Measurements from ENCODE around the gene CPLX4. TPM values are rescaled to one million over a fixed set of nuclear protein-coding genes. Genes with fewer than 3 reads are reported as not detected.

CPLX4 gene
- polyA plus RNA-seq, 1 experiment: not detected

GRCh38 chr18:59278793-59279192, 39.7 kb downstream of the CPLX4 start:
- DNase-seq (ENCODE audit: low read depth, low spot score): no peak
- TF ChIP-seq CTCF (IDR thresholded peaks at IDR 0.05; ENCODE audit: low read depth, low read length): no peak
- H3K4me3 ChIP-seq (ENCODE audit: low read depth, low read length): no peak overlapping the region
- H3K9me3 ChIP-seq (ENCODE audit: control insufficient read depth, insufficient read depth, low read length): peaks cover 6% of the 10 kb centered on the region; the same call in 1 of the 2 replicates
- peaks cover 80% of the 10 kb centered on the region for H3K27me3 ChIP-seq (ENCODE audit: control insufficient read depth, insufficient read depth, low read length)
- CTCF ChIA-PET: no interaction called here
- H3K27ac ChIP-seq (ENCODE audit: low read depth, low read length): no peak overlapping the region
- POLR2A ChIA-PET: no interaction called here

- DNase-seq (ENCODE audit: low read depth, low spot score): no peak
- peaks cover 16% of the 10 kb centered on the region; the same call in 1 of the 2 replicates for H3K9me3 ChIP-seq (ENCODE audit: control insufficient read depth, insufficient read depth, low read length)
- CTCF ChIA-PET: interaction anchor here (0.5 to 0.6 kb wide), 2 partner anchors 50 to 385 kb away, joined by 3 read pairs; no protein-coding TSS in a partner anchor
- TF ChIP-seq CTCF (IDR thresholded peaks at IDR 0.05; ENCODE audit: low read depth, low read length): no peak
- H3K27ac ChIP-seq (ENCODE audit: low read depth, low read length): no peak overlapping the region
- POLR2A ChIA-PET: no interaction called here
- peaks cover 89% of the 10 kb centered on the region for H3K27me3 ChIP-seq (ENCODE audit: control insufficient read depth, insufficient read depth, low read length)
- no peak overlapping the region for H3K4me3 ChIP-seq (ENCODE audit: low read depth, low read length)
Observed at GRCh38 chr18:59276047-59276446, 42.4 kb downstream of the CPLX4 start.

- TF ChIP-seq CTCF (IDR thresholded peaks at IDR 0.05; ENCODE audit: low read depth, low read length): no peak
- no peak overlapping the region for H3K27ac ChIP-seq (ENCODE audit: low read depth, low read length)
- ChIA-PET CTCF (interaction anchor here (0.5 to 1.4 kb wide), 5 partner anchors 26 to 386 kb away, joined by 3 to 5 read pairs (median 3); no protein-coding TSS in a partner anchor), POLR2A (no interaction called here)
- H3K27me3 ChIP-seq (ENCODE audit: control insufficient read depth, insufficient read depth, low read length): peaks cover 93% of the 10 kb centered on the region
- DNase-seq (ENCODE audit: low read depth, low spot score): no peak
- H3K9me3 ChIP-seq (ENCODE audit: control insufficient read depth, insufficient read depth, low read length): peaks cover 16% of the 10 kb centered on the region; the same call in 1 of the 2 replicates
- H3K4me3 ChIP-seq (ENCODE audit: low read depth, low read length): no peak overlapping the region
Observed at GRCh38 chr18:59275406-59275949, 43.0 kb downstream of the CPLX4 start.

- peaks cover 95% of the 10 kb centered on the region for H3K27me3 ChIP-seq (ENCODE audit: control insufficient read depth, insufficient read depth, low read length)
- ChIA-PET CTCF (interaction anchor here (1.0 to 1.4 kb wide), 2 partner anchors 25 to 34 kb away, joined by 3 to 5 read pairs; no protein-coding TSS in a partner anchor), POLR2A (no interaction called here)
- peaks cover 16% of the 10 kb centered on the region; the same call in 1 of the 2 replicates for H3K9me3 ChIP-seq (ENCODE audit: control insufficient read depth, insufficient read depth, low read length)
- H3K27ac ChIP-seq (ENCODE audit: low read depth, low read length): no peak overlapping the region
- DNase-seq (ENCODE audit: low read depth, low spot score): no peak
- TF ChIP-seq CTCF (IDR thresholded peaks at IDR 0.05; ENCODE audit: low read depth, low read length): no peak
- no peak overlapping the region for H3K4me3 ChIP-seq (ENCODE audit: low read depth, low read length)
Observed at GRCh38 chr18:59274533-59274928, 43.9 kb downstream of the CPLX4 start.

- CTCF ChIA-PET: interaction anchor here (0.6 kb wide), 1 partner anchor 18 kb away, joined by 3 read pairs; no protein-coding TSS in a partner anchor
- Histone ChIP-seq H3K4me3 (ENCODE audit: low read depth, low read length) (no peak overlapping the region), H3K27me3 (ENCODE audit: control insufficient read depth, insufficient read depth, low read length) (peaks cover 93% of the 10 kb centered on the region), H3K9me3 (ENCODE audit: control insufficient read depth, insufficient read depth, low read length) (peaks cover 16% of the 10 kb centered on the region; the same call in 1 of the 2 replicates), H3K27ac (ENCODE audit: low read depth, low read length) (no peak overlapping the region)
- no peak for TF ChIP-seq CTCF (IDR thresholded peaks at IDR 0.05; ENCODE audit: low read depth, low read length)
- no peak for DNase-seq (ENCODE audit: low read depth, low spot score)
- POLR2A ChIA-PET: no interaction called here
Observed at GRCh38 chr18:59273759-59274532, 44.5 kb downstream of the CPLX4 start.
